NCI-H524 (cell line): Measurements from ENCODE around the gene CAPN5.
"Not testable (repeated sequence)": the region's sequence is repeated elsewhere in the genome, so short reads cannot be mapped to it uniquely, and the experiment has no call there.

Experiments
- DNase-seq, 2 experiments: peaks; one replicate each; lab custom pipeline; 2025; lab: John Stamatoyannopoulos, UW

Gene CAPN5

DNA sequence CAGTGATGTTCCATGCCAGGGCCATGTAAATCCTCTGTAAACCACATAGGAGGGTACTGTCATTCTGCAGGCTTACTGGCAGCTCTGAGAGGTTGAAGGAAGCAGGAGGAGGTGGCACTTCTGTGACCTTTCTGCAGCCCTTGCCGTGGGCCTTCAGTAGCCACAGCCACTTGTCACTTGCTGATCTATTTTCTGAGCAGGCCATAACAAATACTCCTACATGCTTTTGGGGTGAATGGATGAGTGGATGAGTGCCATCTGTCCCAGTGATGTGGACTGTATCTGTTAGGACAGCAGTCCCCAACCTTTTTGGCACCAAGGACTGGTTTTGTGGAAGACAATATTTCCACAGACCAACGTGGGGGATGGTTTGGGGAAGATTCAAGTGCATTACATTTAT, 22.4 kb upstream of the CAPN5 start:
- DNase-seq: no peak

DNA sequence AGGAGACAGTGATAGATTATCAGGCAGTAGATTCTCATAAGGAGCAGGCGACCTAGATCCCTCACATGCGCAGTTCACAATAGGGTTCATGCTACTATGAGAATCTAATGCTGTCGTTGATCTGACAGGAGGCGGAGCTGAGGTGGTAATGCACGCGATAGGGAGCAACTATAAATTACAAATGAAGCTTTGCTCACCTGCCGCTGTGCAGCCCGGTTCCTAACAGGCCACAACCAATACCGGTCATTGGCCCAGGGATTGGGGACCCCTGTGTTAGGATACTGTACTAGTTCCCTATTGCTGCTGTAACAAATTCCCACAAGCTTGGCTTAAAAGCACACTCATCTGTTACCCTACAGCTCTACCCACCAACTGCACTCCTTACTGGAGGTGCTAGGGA, 21.9 kb upstream of the CAPN5 start:
- DNase-seq: no peak

DNA sequence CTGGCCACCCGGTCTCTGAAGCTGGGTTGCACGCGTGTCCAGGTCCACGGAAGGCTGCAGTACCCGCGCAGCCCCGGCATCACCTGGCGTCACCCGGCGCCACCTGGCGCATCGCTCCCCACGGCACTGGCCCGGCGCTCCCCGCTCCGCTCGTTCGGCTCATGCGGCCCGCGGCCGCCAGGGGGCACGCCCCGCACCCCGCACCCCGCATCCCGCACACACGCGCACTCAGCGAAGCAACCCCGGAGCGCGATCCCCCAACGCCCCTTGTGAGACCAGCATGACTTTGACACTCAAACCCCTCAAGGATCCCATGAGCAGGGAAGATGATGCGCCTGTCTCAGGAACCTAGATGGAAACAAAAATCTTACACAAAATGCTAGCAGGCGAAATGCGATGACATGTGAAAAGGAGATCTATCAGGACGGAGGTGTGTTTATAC, 20.7 kb upstream of the CAPN5 start:
- peak in 1 of 2 experiments; percentile 20 for DNase-seq

DNA sequence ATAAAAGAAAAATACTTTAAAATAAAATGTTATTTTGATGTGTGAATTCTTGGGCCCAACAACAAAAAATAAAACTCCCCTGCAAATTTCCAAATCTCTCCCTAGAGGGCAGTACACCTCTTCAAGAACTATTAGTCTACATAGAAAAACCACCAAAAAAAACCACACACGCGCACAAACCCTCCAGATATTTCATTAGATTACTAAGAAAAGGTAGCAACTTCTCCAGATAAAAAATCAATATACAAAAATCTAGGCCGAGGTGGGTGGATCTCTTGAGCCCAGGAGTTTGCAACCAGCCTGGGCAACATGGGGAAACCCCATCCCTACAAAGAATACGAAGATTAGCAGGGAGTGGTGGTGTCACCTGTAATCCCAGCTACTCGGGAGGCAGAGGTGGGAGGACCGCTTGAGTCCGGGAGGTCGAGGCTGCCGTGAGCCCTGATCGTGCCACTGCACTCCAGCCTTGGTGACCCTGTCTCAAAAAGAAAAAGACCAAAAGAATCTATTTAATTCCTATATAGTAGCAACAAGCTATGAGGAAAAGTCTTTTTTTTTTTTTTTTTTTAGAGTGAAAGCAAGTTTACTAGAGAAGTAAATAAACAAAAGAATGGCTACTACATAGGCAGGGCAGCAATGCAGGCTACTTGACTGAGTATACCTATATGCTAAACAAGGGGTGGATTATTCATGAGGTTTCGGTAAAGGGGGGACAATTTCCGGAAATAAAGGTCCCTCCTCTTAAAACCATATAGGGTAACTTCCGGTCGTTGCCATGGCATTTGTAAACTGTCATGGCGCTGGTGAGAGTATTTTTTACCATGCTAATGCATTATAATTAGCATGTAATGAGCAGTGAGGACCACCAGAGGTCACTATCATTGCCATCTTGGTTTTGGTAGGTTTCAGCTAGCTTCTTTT, 19.5 kb upstream of the CAPN5 start:
- peak; percentile 89 to 93 for DNase-seq

DNA sequence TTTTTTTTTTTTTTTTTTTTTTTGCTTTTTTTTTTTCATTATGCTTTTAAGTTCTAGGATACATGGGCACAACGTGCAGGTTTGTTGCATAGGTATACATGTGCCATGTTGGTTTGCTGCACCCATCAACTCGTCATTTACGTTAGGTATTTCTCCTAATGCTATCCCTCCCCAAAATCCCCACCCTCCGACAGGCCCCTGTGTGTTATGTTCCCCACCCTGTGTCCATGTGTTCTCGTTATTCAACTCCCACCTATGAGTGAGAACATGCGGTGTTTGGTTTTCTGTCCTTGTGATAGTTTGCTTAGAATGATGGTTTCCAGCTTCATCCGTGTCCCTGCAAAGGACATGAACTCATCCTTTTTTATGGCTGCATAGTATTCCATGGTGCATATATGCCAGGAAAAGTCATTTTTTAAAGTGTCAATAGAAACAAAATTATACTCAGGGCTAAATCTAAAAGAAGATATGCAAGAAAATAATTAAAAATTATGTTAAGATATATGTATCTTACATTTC, 18.8 kb upstream of the CAPN5 start:
- DNase-seq: not testable (repeated sequence)

DNA sequence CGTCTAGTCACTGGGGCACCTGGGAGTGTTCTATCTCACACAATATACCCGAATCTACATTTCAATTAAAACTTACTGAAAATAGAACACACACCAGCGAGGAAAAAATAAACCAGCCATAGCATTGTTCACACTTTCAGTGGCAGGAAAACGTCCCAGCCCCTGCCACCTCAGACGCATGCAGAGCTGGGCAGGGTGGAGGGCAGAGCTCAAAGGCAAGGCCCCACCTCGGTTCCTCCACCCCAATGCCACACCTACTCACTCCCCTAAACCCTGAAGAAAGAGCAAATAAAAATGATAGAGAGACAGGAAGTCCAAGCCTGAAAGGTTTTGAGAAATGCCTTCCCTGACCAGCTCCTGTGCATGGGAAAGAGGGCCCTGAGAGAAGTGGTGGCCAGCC, 17.7 kb upstream of the CAPN5 start:
- DNase-seq: no peak

DNA sequence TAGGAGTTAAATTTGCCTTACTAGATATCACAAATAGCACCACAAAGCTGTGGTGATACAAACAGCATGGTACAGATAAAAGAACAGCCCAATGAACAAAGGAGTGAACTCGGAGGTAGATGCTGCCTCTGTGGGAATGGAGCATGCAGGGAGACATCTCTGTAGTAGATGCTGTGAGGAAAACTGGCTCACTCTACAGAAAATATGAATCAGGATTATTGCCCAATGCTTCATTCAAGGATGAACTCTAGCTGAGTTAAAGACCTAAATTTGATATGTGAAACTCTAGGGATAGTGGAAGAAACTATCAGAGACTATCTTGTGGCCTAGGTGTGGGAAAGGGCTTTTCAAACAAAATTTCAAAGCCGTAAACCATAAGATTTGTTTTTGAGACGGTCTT, 15.3 kb upstream of the CAPN5 start:
- DNase-seq: no peak

DNA sequence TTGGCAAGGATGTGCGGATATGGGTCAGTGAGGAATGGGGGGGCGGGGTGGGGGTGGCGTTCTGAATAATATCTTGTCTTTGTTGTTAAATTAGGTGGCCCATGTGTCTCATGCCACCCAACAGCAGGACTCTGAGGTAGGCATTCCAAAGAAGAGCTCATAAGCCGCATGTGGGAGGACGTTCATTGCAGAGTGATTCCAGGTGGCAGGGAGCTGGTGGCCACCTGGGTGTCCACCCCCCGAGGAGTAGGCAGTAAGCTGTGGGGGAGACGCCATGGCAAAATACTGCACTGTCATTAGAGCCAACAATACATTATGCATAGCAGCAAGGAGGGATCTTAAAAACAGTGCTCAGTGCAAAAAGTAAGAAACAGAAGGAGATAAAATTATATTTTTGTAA, 14.3 kb upstream of the CAPN5 start:
- DNase-seq: no peak

DNA sequence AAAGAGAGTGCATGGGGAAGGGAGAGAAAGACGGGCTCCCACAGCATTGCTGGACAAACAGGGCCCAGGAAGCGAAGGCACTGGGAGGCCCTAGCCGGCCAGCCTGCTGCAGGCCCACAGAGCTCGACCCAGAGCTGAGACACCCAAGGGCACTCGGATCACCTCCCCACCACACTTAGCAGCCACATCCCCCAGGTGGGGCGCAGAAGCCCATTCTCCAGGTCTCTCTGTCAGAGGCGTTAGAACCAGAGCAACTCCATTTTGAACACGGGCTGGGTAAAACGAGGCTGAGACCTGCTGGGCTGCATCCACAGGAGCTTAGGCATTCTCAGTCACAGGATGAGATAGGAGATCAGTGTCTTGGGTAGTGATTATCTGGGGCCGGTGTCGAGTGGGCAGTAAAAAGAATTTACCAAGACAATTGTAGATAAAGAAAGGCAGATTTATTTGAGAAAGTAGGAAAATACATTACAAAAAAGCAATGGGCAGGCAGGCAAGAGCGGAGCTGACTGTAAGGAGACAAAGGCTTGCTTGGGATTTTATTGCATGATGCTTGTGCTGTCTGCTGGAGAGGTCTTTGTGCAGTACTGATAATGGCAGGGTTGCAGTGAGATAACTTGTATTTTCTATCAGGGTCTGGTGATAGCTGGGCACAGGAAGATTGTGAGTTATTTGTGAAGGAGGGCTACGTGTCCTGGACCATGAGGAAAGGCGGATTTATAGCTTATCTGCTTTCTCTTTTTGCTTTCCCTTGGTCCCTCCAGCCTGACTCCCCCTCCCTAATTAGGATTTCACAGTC, 13.4 kb upstream of the CAPN5 start:
- no peak for DNase-seq

DNA sequence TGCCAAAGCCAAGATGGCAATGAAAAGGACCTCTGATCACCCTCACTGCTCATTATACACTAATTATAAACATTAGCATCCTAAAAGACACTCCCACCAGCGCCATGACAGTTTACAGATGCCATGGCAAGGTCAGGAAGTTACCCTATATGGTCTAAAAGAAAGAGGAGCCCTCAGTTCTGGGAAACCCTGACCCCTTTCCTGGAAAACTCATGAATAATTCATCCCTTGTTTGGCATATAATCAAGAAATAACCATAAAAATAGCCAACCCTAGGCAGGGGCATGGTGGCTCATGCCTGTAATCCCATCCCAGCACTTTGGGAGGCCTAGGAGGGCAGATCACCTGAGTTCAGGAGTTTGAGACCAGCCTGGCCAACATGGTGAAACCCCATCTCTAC, 12.7 kb upstream of the CAPN5 start:
- no peak for DNase-seq

DNA sequence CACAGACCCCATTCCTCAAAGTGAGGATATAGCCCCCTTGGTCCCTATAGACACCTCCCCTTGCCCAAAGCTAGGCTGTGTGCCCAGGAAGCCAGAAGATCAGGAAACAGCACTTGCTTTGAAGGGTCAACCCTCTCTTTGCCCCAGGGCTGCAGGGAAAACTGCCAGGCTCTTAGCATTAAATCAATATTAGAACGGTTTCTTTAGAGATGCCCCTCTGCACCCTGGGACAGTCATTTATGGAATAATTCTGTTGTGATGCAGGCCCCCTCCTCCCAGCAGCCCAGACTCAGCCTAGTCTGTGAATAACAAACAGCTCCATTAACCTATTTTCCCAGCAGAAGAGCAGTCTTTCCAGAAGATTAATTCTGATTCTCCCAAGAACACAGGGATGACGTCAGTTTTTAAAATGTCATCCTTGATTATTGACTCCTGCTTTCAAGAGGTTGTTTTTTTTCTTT, 11.6 kb upstream of the CAPN5 start:
- no peak for DNase-seq

DNA sequence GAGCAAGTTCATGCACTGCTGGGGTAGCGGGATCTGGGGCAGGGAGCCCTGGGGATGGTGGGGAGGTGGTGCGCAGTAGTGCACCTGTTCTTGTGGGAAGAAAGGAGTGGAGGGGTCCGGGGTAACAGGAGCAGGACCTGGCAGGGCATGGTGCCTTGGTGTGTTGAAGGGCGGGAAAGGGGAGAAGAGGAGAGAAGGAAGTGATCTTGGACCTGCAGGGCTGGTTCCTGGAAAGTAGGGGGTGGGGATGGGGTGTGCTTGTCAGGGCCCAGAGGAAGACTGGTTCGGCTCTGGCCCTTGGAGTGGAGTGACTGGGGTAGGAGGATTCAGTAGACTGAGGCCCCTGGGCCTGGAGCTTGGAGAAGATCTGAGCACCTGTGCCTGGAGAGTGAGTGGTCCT, 10.9 kb upstream of the CAPN5 start:
- no peak for DNase-seq

DNA sequence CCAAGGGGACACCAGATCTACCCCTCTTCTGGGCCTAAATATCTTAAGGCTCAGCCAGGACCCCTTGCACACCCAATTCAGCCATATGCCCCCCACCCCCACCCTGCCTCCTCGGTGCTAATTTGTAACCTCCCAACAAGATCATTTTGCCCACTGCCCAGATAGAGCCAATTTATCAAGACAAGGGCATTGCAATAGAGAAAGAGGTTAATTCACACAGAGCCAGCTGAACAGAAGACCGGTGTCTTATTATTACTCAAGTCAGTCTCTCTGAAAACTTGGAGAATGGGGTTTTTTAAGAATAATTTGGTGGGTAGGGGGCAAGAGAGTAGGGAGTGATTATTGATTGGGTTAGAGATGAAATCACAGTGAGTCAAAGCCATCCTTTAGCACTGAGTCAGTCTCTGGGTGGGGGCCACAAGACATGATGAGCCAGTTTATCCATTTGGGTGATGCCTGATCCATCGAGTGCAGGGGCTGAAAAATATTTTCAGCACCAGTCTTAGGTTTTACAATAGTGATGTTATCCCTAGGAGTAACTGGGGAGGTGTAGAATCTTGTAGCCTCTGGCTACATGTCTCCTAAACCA, 9.9 kb upstream of the CAPN5 start:
- no peak for DNase-seq

DNA sequence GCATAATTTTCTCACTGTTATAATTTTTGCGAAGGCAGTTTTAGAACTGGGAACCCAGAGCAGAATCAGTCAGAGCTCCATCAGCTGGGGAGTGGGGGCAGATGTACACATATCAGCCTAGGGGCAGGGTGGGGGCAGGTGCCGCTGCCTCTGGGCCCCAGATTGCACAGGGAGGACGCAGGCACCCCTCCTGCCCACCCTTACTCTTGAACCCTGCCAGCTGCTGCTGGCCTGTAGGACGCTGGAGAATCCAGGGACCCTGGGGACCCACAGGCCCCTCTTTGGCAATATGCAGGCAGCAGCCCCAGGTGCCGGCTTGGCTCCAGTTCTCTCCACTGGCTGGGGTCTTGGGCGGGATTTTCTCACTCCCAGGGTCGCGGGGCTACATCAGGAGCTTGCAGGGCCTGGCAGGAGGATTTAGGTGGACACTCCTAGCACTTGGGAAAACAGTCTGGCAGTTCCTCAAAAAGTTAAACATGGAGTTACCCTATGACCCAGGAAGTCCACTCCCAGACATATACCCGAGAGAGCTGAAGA, 8.8 kb upstream of the CAPN5 start:
- no peak for DNase-seq

DNA sequence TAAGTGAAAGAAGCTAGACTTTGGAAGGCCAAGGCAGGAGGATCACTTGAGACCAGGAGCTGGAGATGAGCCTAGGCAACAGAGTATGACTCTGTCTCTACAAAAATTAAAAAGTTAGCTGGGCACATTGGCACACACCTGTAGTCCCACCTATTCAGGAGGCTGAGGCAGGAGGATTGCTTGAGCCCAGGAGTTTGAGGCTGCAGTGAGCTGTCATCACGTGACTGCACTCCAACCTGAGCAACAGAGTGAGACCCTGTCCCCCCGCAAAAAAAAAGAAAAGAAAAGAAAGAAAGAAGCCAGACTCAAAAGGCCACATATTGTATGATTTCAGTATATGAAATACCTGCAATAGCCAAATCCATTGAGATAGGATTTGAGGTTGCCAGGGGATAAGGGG, 7.9 kb upstream of the CAPN5 start:
- no peak for DNase-seq

DNA sequence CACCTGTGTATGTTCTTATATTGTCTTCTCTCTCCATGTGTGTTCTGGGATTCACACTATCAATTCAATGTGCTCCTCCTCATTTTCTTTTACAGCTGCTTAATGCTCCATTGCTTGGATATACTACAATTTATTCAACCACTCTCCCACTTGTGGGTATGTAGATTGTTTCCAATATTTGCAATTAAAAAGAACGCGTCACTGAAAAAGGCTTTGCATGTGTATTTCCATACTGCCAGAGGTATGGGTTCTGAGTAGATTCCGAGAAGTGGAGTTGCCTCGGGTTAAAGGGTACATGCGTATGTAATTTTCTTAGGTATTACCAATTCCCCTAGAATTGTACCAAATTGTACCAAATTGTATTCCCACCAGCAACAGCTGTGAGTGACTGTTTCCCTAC, 7.0 kb upstream of the CAPN5 start:
- no peak for DNase-seq

DNA sequence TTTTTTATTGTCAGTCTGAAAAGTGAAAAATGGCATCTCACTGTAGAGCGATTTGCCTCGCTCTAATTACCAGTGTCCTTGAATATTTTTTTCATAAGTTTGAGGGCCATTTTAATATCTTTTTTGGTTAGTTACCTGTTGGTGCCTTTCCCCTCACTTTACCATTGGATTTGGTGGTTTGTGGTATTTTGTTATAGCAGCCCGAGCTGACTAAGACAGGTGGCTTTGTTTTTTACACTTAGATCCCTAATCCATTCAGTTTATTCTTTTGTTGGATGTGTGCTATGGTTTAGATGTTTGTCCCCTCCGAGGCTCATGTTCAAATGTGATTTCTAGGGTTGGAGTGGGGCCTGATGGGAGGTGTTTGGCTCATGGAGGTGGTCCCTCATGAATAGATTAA, 6.5 kb upstream of the CAPN5 start:
- no peak for DNase-seq

DNA sequence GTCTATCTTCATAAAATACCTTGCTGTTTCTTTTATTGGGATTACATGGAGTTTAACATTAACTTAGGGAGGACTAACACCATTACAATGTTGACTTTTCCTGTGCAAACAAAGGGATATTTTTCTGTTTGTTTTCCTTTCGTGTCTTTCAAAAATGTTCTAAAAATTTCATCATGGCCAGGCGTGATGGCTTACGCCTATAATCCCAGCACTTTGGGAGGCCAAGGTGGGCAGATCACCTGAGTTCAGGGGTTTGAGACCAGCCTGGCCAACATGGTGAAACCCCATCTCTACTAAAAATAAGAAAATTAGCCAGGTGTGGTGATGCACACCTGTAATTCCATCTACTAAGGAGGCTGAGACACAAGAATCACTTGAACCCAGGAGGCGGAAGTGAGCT, 5.5 kb upstream of the CAPN5 start:
- DNase-seq: not testable (repeated sequence)

DNA sequence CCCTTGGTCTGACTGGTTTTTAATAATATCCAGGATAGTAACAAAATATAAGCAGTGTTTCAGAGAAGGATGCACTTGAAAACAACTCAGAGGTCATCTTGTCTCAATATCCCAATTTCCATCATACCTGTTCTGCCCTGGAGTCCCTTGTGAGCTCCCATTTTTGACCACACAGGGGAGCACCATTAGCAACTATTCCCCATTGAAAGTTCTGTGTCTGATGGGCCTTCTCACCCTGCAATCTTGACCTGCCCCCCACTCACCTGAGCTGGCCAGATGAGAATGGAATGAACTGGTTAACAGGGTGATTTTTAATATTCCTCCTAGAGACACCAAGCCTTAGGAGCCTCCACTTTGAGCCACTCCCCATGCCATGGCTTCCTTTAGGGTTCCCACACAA, 3.8 kb upstream of the CAPN5 start:
- DNase-seq: no peak

DNA sequence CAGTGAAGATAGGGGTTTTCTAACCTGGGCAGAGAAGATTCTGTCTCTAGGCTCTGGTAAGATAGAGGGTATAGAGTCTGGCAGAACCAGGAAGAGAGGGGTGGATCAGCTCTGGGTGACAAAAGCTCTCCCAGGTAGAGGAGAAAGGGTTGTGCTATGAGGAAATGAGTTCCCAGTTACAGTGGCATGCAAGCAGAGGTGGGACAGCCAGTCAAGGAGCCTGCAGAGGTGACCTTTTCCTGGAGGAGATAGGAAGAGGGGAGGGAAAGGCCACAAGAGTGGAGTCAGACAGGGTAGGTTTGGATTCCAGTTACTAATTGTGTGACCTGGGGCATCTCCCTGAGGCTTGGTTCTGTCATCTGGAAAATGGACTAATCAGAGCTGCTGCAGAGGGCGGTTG, 3.4 kb upstream of the CAPN5 start:
- DNase-seq: no peak

DNA sequence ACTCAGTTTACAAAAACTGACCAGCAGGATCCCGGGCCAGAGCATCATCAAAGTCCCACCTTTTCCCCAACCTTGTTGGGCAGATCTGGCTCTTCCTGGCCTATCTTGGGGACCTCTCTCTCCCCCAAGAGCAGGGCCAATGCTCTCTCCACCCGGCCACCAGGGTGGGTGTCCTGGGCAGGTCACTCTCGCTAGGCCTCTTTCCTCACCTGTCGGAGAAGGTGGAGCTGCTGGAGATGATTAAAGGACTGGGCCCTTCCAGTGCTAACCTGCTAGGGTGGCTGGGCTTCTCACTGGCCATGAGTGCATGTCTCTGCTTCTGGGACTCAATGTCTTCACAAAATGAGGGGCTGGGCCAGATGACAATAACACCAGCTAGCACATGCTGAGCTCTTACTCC, 2.9 kb upstream of the CAPN5 start:
- no peak for DNase-seq

DNA sequence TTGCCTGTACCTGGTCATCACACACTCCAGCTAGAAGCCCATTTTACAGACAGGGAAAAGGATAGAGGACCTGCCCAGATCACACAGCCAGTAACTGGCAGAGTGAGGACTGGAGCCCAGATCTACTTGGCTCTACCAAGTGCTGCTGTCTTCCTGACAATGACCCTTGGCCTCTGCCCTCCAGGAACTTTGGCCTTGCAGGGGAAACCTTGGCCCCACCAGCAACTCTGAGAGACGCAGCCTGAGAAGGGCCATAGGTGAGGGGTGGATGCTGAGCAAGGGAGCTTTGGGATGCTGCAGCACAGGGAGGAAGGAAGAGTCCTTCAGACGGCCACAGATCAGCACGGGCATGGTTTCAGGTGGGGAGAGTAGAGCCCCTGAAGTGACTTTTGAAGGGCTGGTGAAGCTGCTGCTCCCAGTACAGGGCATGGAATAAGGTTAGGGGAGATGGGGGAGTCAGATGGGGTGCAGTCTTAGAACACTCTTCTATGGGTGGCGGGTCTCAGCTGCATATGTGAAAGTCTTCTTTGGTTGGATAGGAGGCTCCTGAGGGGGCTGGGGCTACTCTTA, 2.0 kb upstream of the CAPN5 start:
- no peak for DNase-seq
